H1 (cell line): Measurements from ENCODE around the gene TCERG1L. TPM values are rescaled to one million over a fixed set of nuclear protein-coding genes. Genes with fewer than 3 reads are reported as not detected.

ENCODE experiments used
- CTCF ChIA-PET: fragments of 300-600 bp; sonication (Branson Sonifier 250); formaldehyde crosslinking; loops from one replicate; lab custom pipeline; 2021; ENCODE audit not compliant: partially characterized antibody; lab: Charles Lee
- POLR2A ChIA-PET: fragments of 300-600 bp; sonication (Branson Sonifier 250); formaldehyde crosslinking; loops from one replicate; lab custom pipeline; 2021; ENCODE audit warnings: inconsistent platforms; ENCODE audit not compliant: partially characterized antibody; lab: Charles Lee
- DNase-seq, 2 experiments: peaks; one replicate each; pipeline versions ENCODE4 v3.0.0 to v3.0.0-alpha.2; 2010 to 2022; ENCODE audit warnings: low spot score in 2 of 2, low read depth in 1 of 2, mixed read lengths in 1 of 2
- FAIRE-seq: peaks from 2 replicates; lab custom pipeline; 2011; peaks lifted over from hg19 to GRCh38; lab: Jason Lieb, UNC
- H2AFZ ChIP-seq: 2 replicates; pipeline ENCODE4 v1.8.1; 2012; ENCODE audit warnings: low read length, inconsistent platforms
- H2AK5ac ChIP-seq: 2 replicates; pipeline ENCODE4 v1.6.1; 2013; ENCODE audit warnings: low read depth, low read length
- H2BK120ac ChIP-seq: replicated peaks from 2 replicates; pipeline ENCODE3; 2013; ENCODE audit warnings: low read depth, low read length, inconsistent platforms
- H2BK12ac ChIP-seq: 2 replicates; pipeline ENCODE4 v1.6.1; 2013; ENCODE audit warnings: low read depth, low read length
- H2BK15ac ChIP-seq: 2 replicates; pipeline ENCODE4 v1.6.1; 2013; ENCODE audit warnings: low read length
- H2BK20ac ChIP-seq: 2 replicates; pipeline ENCODE4 v1.6.1; 2013; ENCODE audit warnings: low read length
- H2BK5ac ChIP-seq: 2 replicates; pipeline ENCODE4 v1.6.1; 2013; ENCODE audit warnings: low read depth, low read length
- H3K14ac ChIP-seq: 2 replicates; pipeline ENCODE4 v1.6.1; 2013; ENCODE audit warnings: inconsistent platforms; ENCODE audit not compliant: insufficient read length
- H3K18ac ChIP-seq: 2 replicates; pipeline ENCODE4 v1.6.1; 2013; ENCODE audit warnings: low read length; ENCODE audit errors: extremely low read depth
- H3K23ac ChIP-seq: 2 replicates; pipeline ENCODE4 v1.6.1; 2013; ENCODE audit warnings: inconsistent platforms; ENCODE audit not compliant: insufficient read length
- H3K23me2 ChIP-seq: 2 replicates; pipeline ENCODE4 v1.6.1; 2013; ENCODE audit warnings: low read depth, low read length
- H3K27ac ChIP-seq: 2 replicates; pipeline ENCODE4 v1.6.1; 2011; ENCODE audit warnings: low read depth, low read length, inconsistent platforms
- H3K27me3 ChIP-seq, 4 experiments: replicated peaks in 1 of 4; 1 replicate in 1 of 4; 2 replicates in 3 of 4; pipeline versions ENCODE4 v1.6.1 to v1.8.1; 2011 to 2013; ENCODE audit warnings: low read length in 3 of 4, mild to moderate bottlenecking in 3 of 4, inconsistent platforms in 2 of 4, mixed read lengths in 2 of 4, moderate library complexity in 1 of 4; ENCODE audit not compliant: control insufficient read depth in 3 of 4, insufficient read depth in 3 of 4; ENCODE audit errors: extremely low read depth in 1 of 4
- H3K36me3 ChIP-seq, 4 experiments: 2 replicates each; pipeline versions ENCODE4 v1.6.1 to v1.8.1; 2011 to 2013; ENCODE audit warnings: mild to moderate bottlenecking in 4 of 4, low read length in 3 of 4, moderate library complexity in 2 of 4, control low read depth in 1 of 4, inconsistent platforms in 1 of 4; ENCODE audit not compliant: insufficient read depth in 4 of 4, control insufficient read depth in 2 of 4
- H3K4ac ChIP-seq: replicated peaks from 2 replicates; pipeline ENCODE3; 2013; ENCODE audit warnings: low read length, low read depth, mixed read lengths, inconsistent platforms; ENCODE audit not compliant: insufficient read length
- H3K4me1 ChIP-seq, 4 experiments: replicated peaks in 1 of 4; 1 replicate in 1 of 4; 2 replicates in 3 of 4; pipeline versions ENCODE4 v1.6.1 to v1.8.1; 2011 to 2013; ENCODE audit warnings: low read length in 3 of 4, inconsistent platforms in 2 of 4, mixed read lengths in 1 of 4; ENCODE audit not compliant: insufficient read depth in 4 of 4, control insufficient read depth in 3 of 4
- H3K4me2 ChIP-seq, 2 experiments: 2 replicates each; pipeline versions ENCODE4 v1.6.1 to v1.8.1; 2011 to 2013; ENCODE audit warnings: low read depth in 2 of 2, low read length in 2 of 2, control low read depth in 1 of 2, inconsistent platforms in 1 of 2, mild to moderate bottlenecking in 1 of 2; ENCODE audit not compliant: insufficient read depth in 1 of 2
- H3K4me3 ChIP-seq, 4 experiments: fragments of 200-600, 300-600 bp in 1 of 4; sonication (generic), shearing (Covaris generic), sonication (Bioruptor Twin) in 1 of 4; 2 replicates each; pipeline versions ENCODE4 v1.5.1 to v1.8.1; 2011 to 2016; ENCODE audit warnings: low read length in 4 of 4, low read depth in 3 of 4, control low read depth in 2 of 4, inconsistent platforms in 2 of 4, mild to moderate bottlenecking in 2 of 4, mixed read lengths in 1 of 4, moderate library complexity in 1 of 4; ENCODE audit not compliant: insufficient read depth in 2 of 4; ENCODE audit errors: extremely low read depth in 1 of 4
- H3K56ac ChIP-seq: replicated peaks from 2 replicates; pipeline ENCODE3; 2013; ENCODE audit warnings: low read depth, mild to moderate bottlenecking, mixed read lengths, low read length, inconsistent platforms; ENCODE audit not compliant: insufficient read length
- H3K79me1 ChIP-seq: 2 replicates; pipeline ENCODE4 v1.6.1; 2013; ENCODE audit warnings: low read depth, low read length, control low read depth
- H3K79me2 ChIP-seq, 2 experiments: 2 replicates each; pipeline versions ENCODE4 v1.6.1 to v1.8.1; 2012 to 2013; ENCODE audit warnings: low read length in 2 of 2, mild to moderate bottlenecking in 2 of 2, inconsistent platforms in 1 of 2; ENCODE audit not compliant: insufficient read depth in 2 of 2, control insufficient read depth in 1 of 2
- H3K9ac ChIP-seq, 4 experiments: replicated peaks in 1 of 4; 1 replicate in 1 of 4; 2 replicates in 3 of 4; pipeline versions ENCODE4 v1.6.1 to v1.8.1; 2011 to 2013; ENCODE audit warnings: low read depth in 3 of 4, low read length in 3 of 4, control low read depth in 2 of 4, mild to moderate bottlenecking in 2 of 4, moderate library complexity in 2 of 4, inconsistent platforms in 1 of 4; ENCODE audit errors: extremely low read depth in 1 of 4
- H3K9me3 ChIP-seq, 2 experiments: 2 replicates each; pipeline versions ENCODE4 v1.6.1 to v1.8.1; 2012 to 2013; ENCODE audit warnings: mild to moderate bottlenecking in 2 of 2, moderate library complexity in 2 of 2, control low read depth in 1 of 2, inconsistent platforms in 1 of 2, low read depth in 1 of 2, low read length in 1 of 2, mixed read lengths in 1 of 2; ENCODE audit not compliant: insufficient read depth in 2 of 2
- H4K20me1 ChIP-seq, 2 experiments: replicated peaks in 1 of 2; 2 replicates each; pipeline versions ENCODE3 to v1.8.1; 2011 to 2013; ENCODE audit warnings: inconsistent platforms in 2 of 2, low read length in 2 of 2, mild to moderate bottlenecking in 1 of 2; ENCODE audit not compliant: insufficient read depth in 2 of 2, control insufficient read depth in 1 of 2
- H4K5ac ChIP-seq: 2 replicates; pipeline ENCODE4 v1.6.1; 2013; ENCODE audit warnings: low read length, low read depth, mixed read lengths, inconsistent platforms; ENCODE audit not compliant: insufficient read length
- H4K8ac ChIP-seq: 2 replicates; pipeline ENCODE4 v1.8.0; 2013; ENCODE audit warnings: mild to moderate bottlenecking, moderate library complexity, low read length, inconsistent platforms; ENCODE audit not compliant: insufficient read depth; ENCODE audit errors: extremely low read depth
- H4K91ac ChIP-seq: replicated peaks from 2 replicates; pipeline ENCODE3; 2013; ENCODE audit warnings: low read length, mixed read lengths, inconsistent platforms; ENCODE audit not compliant: insufficient read length
- ASH2L ChIP-seq: fragments of 200-600, 300-600 bp; sonication (generic); IDR thresholded peaks from one replicate; pipeline ENCODE4 v1.7.1; 2017; ENCODE audit warnings: low read length
- BCL11A ChIP-seq, 2 experiments: IDR thresholded peaks; one replicate each; pipeline ENCODE4 v1.6.1; 2011; ENCODE audit warnings: low read depth in 2 of 2, low read length in 2 of 2, mild to moderate bottlenecking in 2 of 2
- KDM4A ChIP-seq: IDR thresholded peaks from one replicate; pipeline ENCODE4 v1.7.1; 2012; ENCODE audit warnings: low read depth, mild to moderate bottlenecking, moderate library complexity, low read length, inconsistent platforms; ENCODE audit not compliant: severe bottlenecking
- RAD21 ChIP-seq, 2 experiments: IDR thresholded peaks in 1 of 2; conservative IDR thresholded peaks in 1 of 2; 2 replicates each; pipeline ENCODE4 v1.6.1; 2011; ENCODE audit warnings: low read depth in 2 of 2, low read length in 2 of 2, improper control_type of control experiment in 1 of 2, inconsistent platforms in 1 of 2, mild to moderate bottlenecking in 1 of 2, moderate library complexity in 1 of 2
- SIRT6 ChIP-seq: IDR thresholded peaks from one replicate; pipeline ENCODE4 v1.7.1; 2012; ENCODE audit warnings: low read length, inconsistent platforms
- YY1 ChIP-seq: IDR thresholded peaks from 2 replicates; pipeline ENCODE4 v1.6.1; 2011; ENCODE audit warnings: low read depth, mild to moderate bottlenecking, low read length
- WGBS, 2 experiments: shearing (Covaris generic) in 1 of 2; methylation state at CpG; one replicate each; pipeline versions ENCODE4 v1.1.6 to v1.1.7; 2013 to 2015; ENCODE audit warnings: low lambda C conversion rate in 2 of 2, mixed read lengths in 2 of 2, inconsistent platforms in 1 of 2, low coverage in 1 of 2, missing lambda C conversion rate in 1 of 2; ENCODE audit not compliant: insufficient replicate concordance in 2 of 2, insufficient coverage in 1 of 2, insufficient read length in 1 of 2; ENCODE audit errors: extremely low coverage in 1 of 2, missing lambda C conversion rate in 1 of 2; 5-methylcytosine and 5-hydroxymethylcytosine counted together
- polyA plus RNA-seq, 7 experiments: library from polyadenylated mRNA; depleted of rRNA in 3 of 7; stranded (reverse) in 5 of 7; unstranded in 2 of 7; fragments of >200 nt in 5 of 7; fragments of 200-250 nt in 2 of 7; gene quantifications; 1 replicate in 5 of 7; 2 replicates in 1 of 7; 4 replicates in 1 of 7; pipeline versions ENCODE4 v1.2.1 to v1.2.3, GENCODE V29; 2011 to 2013; ENCODE audit warnings: missing spikeins in 2 of 7, mixed read lengths in 2 of 7
- total RNA-seq: library from RNA; stranded (reverse); fragmentation: NEBNext Ultra II Directional; extraction: Animal tissue kit (Norgen Biotek cat#: 25700); gene quantifications from 2 replicates; pipeline ENCODE4 v1.2.1, GENCODE V29; 2021

The TCERG1L gene
- total and polyA plus RNA-seq, 2 of the 8 experiments (the other 6 are each of a cell fraction or from before 2014, with no cell fraction given): 3.9 to 6.9 TPM

DNA sequence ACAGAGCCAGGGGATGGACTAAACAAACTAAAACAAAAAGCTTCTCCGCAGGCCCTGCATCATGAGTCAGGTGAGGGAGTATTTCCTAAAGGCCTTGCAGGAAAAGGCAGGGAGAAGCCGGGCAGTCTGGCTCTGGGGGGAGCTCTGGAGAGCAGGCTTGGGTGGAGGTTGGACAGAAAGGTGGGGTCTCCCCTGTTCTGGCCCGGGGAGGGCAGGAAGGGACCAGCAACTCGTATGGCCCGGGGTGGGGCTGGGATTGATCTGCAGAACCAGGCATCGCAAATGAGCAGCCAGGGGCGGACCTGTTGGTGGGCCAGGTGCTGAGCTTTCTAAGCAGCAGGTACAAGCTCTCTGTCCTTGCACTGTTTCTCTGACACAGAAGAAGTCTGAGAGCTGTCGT lies 235.2 kb downstream of the TCERG1L start:
- no peak overlapping the region for H3K27ac ChIP-seq
- H4K8ac ChIP-seq: no peak overlapping the region
- H3K18ac ChIP-seq: no peak overlapping the region
- no peak overlapping the region for H3K14ac ChIP-seq
- H3K79me1 ChIP-seq: peaks cover 5% of the 10 kb centered on the region; the same call in 1 of the 2 replicates
- no peak overlapping the region for H3K23ac ChIP-seq
- H4K91ac ChIP-seq: no peak overlapping the region
- no peak overlapping the region for H3K9ac ChIP-seq
- WGBS, 2 experiments: 89% methylated on average over 8 of the region's 8 CpGs; no CpG with 5 or more reads in 1 of the 2 experiments
- H3K23me2 ChIP-seq: peaks cover 6% of the 10 kb centered on the region
- no peak for FAIRE-seq
- no peak overlapping the region for H2BK12ac ChIP-seq
- H3K79me2 ChIP-seq: no peaks in the 10 kb centered on the region
- no peak overlapping the region for H2AK5ac ChIP-seq
- H3K4me3 ChIP-seq: no peak overlapping the region
- no peak overlapping the region; the same call in 1 of the 2 replicates for H2AFZ ChIP-seq
- no peak overlapping the region for H3K56ac ChIP-seq
- POLR2A ChIA-PET: no interaction called here
- TF ChIP-seq ASH2L (no peak), RAD21 (IDR thresholded peaks at IDR 0.05 in 1 of 2, conservative IDR thresholded peaks at IDR 0.05 in 1 of 2; ENCODE audit: low read depth in 2 of 2, low read length in 2 of 2) (no peak), BCL11A (IDR thresholded peaks at IDR 0.05; ENCODE audit: low read depth in 2 of 2, low read length in 2 of 2) (no peak), SIRT6 (no peak), YY1 (no peak), KDM4A (no peak)
- TF ChIP-seq, all 59 proteins: peak for 0
- Histone ChIP-seq H3K9me3 (no peaks in the 10 kb centered on the region), H2BK15ac (no peak overlapping the region), H3K4ac (no peak overlapping the region), H3K36me3 (no peaks in the 10 kb centered on the region; a peak in 1 of 8 replicates), H2BK120ac (no peak overlapping the region), H3K4me2 (no peak overlapping the region), H2BK20ac (no peak overlapping the region), H3K4me1 (no peaks in the 10 kb centered on the region; a peak in 2 of 7 replicates), H3K27me3 (no peaks in the 10 kb centered on the region), H4K20me1 (peaks cover 0 to 4% of the 10 kb centered on the region in 2 experiments), H2BK5ac (no peak overlapping the region; the same call in 1 of the 2 replicates), H4K5ac (no peak overlapping the region)
- CTCF ChIA-PET: interaction anchor here (1.3 to 2.3 kb wide), 5 partner anchors 8 to 867 kb away, joined by 3 to 10 read pairs (median 5); no protein-coding TSS in a partner anchor
- no peak for DNase-seq
